Transverse colon (tissue), 4 donors: ENCODE results near the gene PTPRR.

Experiments used
- CTCF ChIP-seq, 5 experiments: fragments of 200-600 bp in 3 of 5; fragments of 450-650 bp in 2 of 5; sonication (generic) in 3 of 5; IDR thresholded peaks; 1 replicate in 2 of 5; 2 replicates in 3 of 5; pipeline ENCODE4 v1.5.1; 2016 to 2017; ENCODE audit warnings: antibody characterized with exemption in 5 of 5, inconsistent platforms in 3 of 5, mild to moderate bottlenecking in 2 of 5, moderate library complexity in 1 of 5
- EP300 ChIP-seq: sonication (generic); formaldehyde crosslinking; IDR thresholded peaks from one replicate; pipeline ENCODE4 v1.6.1; 2017; ENCODE audit warnings: antibody characterized with exemption, low read depth
- POLR2AphosphoS5 ChIP-seq, 3 donors: sonication (generic); formaldehyde crosslinking; IDR thresholded peaks; one replicate each; pipeline ENCODE4 v1.6.1; 2016; ENCODE audit warnings: antibody characterized with exemption in 3 of 3

- no peak for TF ChIP-seq CTCF (IDR thresholded peaks at IDR 0.05)
- TF ChIP-seq EP300: no peak
- TF ChIP-seq POLR2AphosphoS5 (IDR thresholded peaks at IDR 0.05): no peak
Observed at GRCh38 chr12:70779250-70779649, 141.3 kb downstream of the PTPRR start.
